Liver (tissue), 9 donors: ENCODE measurements around the gene PDLIM1. TPM values are rescaled to one million over a fixed set of nuclear protein-coding genes. Genes with fewer than 3 reads are reported as not detected.
A peak's percentile ranks its signal among the peaks of the same experiment; 100 is the strongest.

Experiments used
- DNase-seq: peaks from one replicate; pipeline ENCODE4 v3.0.0-alpha.2; 2017; ENCODE audit warnings: low spot score
- H3K27ac ChIP-seq, 2 donors: one replicate each; pipeline ENCODE4 v1.7.0; 2013; ENCODE audit warnings: inconsistent platforms in 2 of 2, low read length in 2 of 2, control low read depth in 1 of 2, low read depth in 1 of 2, mild to moderate bottlenecking in 1 of 2
- H3K27me3 ChIP-seq, 4 donors: one replicate each; pipeline versions ENCODE4 v1.6.1 to v1.7.0; 2013; ENCODE audit warnings: low read length in 3 of 4, inconsistent platforms in 1 of 4, mild to moderate bottlenecking in 1 of 4, moderate library complexity in 1 of 4; ENCODE audit not compliant: control insufficient read depth in 4 of 4, insufficient read depth in 4 of 4
- H3K36me3 ChIP-seq, 4 donors: one replicate each; pipeline versions ENCODE4 v1.6.1 to v1.7.0; 2013; ENCODE audit warnings: low read length in 3 of 4, mild to moderate bottlenecking in 3 of 4, low read depth in 1 of 4, moderate library complexity in 1 of 4; ENCODE audit not compliant: control insufficient read depth in 4 of 4, insufficient read depth in 3 of 4
- H3K4me1 ChIP-seq, 4 donors: one replicate each; pipeline versions ENCODE4 v1.6.1 to v1.7.0; 2013; ENCODE audit warnings: low read length in 3 of 4, mild to moderate bottlenecking in 3 of 4, moderate library complexity in 1 of 4; ENCODE audit not compliant: control insufficient read depth in 4 of 4, insufficient read depth in 4 of 4
- H3K4me3 ChIP-seq, 3 donors: one replicate each; pipeline versions ENCODE4 v1.6.1 to v1.7.0; 2013; ENCODE audit warnings: low read length in 3 of 3, control low read depth in 1 of 3, low read depth in 1 of 3, mild to moderate bottlenecking in 1 of 3
- H3K9ac ChIP-seq, 2 donors: one replicate each; pipeline ENCODE4 v1.7.0; 2013; ENCODE audit warnings: low read length in 2 of 2, mild to moderate bottlenecking in 2 of 2, moderate library complexity in 2 of 2, control low read depth in 1 of 2, low read depth in 1 of 2
- H3K9me3 ChIP-seq, 4 donors: one replicate each; pipeline versions ENCODE4 v1.6.1 to v1.7.0; 2013; ENCODE audit warnings: low read length in 3 of 4; ENCODE audit not compliant: control insufficient read depth in 4 of 4
- ATF3 ChIP-seq: IDR thresholded peaks from 2 replicates; pipeline ENCODE4 v1.6.1; 2016; ENCODE audit warnings: antibody characterized with exemption
- EGR1 ChIP-seq, 2 donors: IDR thresholded peaks; 2 replicates each; pipeline ENCODE4 v1.6.1; 2016 to 2018; ENCODE audit warnings: antibody characterized with exemption in 2 of 2, low read depth in 2 of 2
- FOXA1 ChIP-seq: IDR thresholded peaks from 2 replicates; pipeline ENCODE4 v1.6.1; 2016; ENCODE audit warnings: antibody characterized with exemption
- GABPA ChIP-seq, 2 donors: IDR thresholded peaks in 1 of 2; conservative IDR thresholded peaks in 1 of 2; 2 replicates each; pipeline ENCODE4 v1.6.1; 2016; ENCODE audit warnings: antibody characterized with exemption in 2 of 2, mild to moderate bottlenecking in 1 of 2, moderate library complexity in 1 of 2
- HNF4A ChIP-seq, 2 donors: conservative IDR thresholded peaks; 2 replicates each; pipeline ENCODE4 v1.6.1; 2016; ENCODE audit warnings: antibody characterized with exemption in 2 of 2, mild to moderate bottlenecking in 2 of 2
- HNF4G ChIP-seq: IDR thresholded peaks from 2 replicates; pipeline ENCODE4 v1.6.1; 2016; ENCODE audit warnings: antibody characterized with exemption
- JUND ChIP-seq, 2 donors: IDR thresholded peaks; 2 replicates each; pipeline ENCODE4 v1.6.1; 2016; ENCODE audit warnings: antibody characterized with exemption in 2 of 2
- MAX ChIP-seq: IDR thresholded peaks from 2 replicates; pipeline ENCODE4 v1.6.1; 2016; ENCODE audit warnings: antibody characterized with exemption
- NR2F2 ChIP-seq: IDR thresholded peaks from 2 replicates; pipeline ENCODE4 v1.6.1; 2016; ENCODE audit warnings: antibody characterized with exemption
- RAD21 ChIP-seq, 2 donors: IDR thresholded peaks; 2 replicates each; pipeline ENCODE4 v1.6.1; 2016; ENCODE audit warnings: antibody characterized with exemption in 2 of 2, mild to moderate bottlenecking in 2 of 2
- REST ChIP-seq: IDR thresholded peaks from 2 replicates; pipeline ENCODE4 v1.6.1; 2016; ENCODE audit warnings: antibody characterized with exemption, mild to moderate bottlenecking
- RXRA ChIP-seq, 2 donors: IDR thresholded peaks; 2 replicates each; pipeline ENCODE4 v1.6.1; 2017 to 2018; ENCODE audit warnings: antibody characterized with exemption in 2 of 2, mild to moderate bottlenecking in 1 of 2
- SP1 ChIP-seq: IDR thresholded peaks from 2 replicates; pipeline ENCODE4 v1.6.1; 2018; ENCODE audit warnings: antibody characterized with exemption, mild to moderate bottlenecking
- TAF1 ChIP-seq: conservative IDR thresholded peaks from 2 replicates; pipeline ENCODE4 v1.6.1; 2016; ENCODE audit warnings: antibody characterized with exemption, mild to moderate bottlenecking
- YY1 ChIP-seq: IDR thresholded peaks from 2 replicates; pipeline ENCODE4 v1.6.1; 2016; ENCODE audit warnings: antibody characterized with exemption, mild to moderate bottlenecking
- WGBS: extraction: QIAGEN DNeasy Blood & Tissue Kit; methylation state at CpG from one replicate; pipeline ENCODE4 v1.1.7; 2013; 5-methylcytosine and 5-hydroxymethylcytosine counted together
- polyA plus RNA-seq, 2 donors: library from polyadenylated mRNA; stranded (reverse) in 1 of 2; unstranded in 1 of 2; fragments of 200-250 nt in 1 of 2; fragments of >200 nt in 1 of 2; fragmentation: Nextera tagmentation in 1 of 2; extraction: Ambion mirVana in 1 of 2; gene quantifications; one replicate each; pipeline versions ENCODE4 v1.2.1 to v1.2.3, GENCODE V29; 2013 to 2015
- total RNA-seq, 2 donors: library from RNA; depleted of rRNA; stranded (reverse); fragments of >200 nt; gene quantifications; one replicate each; pipeline ENCODE4 v1.2.3, GENCODE V29; 2014
- donor health status: healthy.
- donor health status: healthy.
- donor health status: healthy.
- donor health status: healthy.
- donor health status: healthy.

The PDLIM1 gene
- total and polyA plus RNA-seq, 4 donors = 16.8 to 73.4 (median 44.5) TPM

GRCh38 chr10:95260909-95261552 lies 29.8 kb downstream of the PDLIM1 start:
- DNase-seq = no peak
- 88% methylated on average over 4 of the region's 4 CpGs for WGBS
- Histone ChIP-seq H3K36me3 (peaks cover 4 to 27% (median 24%) of the 10 kb centered on the region in 4 donors), H3K27ac (peak overlapping the region; percentile 69 to 86), H3K27me3 (no peaks in the 10 kb centered on the region), H3K9me3 (no peaks in the 10 kb centered on the region), H3K4me1 (peaks cover 0 to 8% (median 4%) of the 10 kb centered on the region in 4 donors), H3K4me3 (no peak overlapping the region), H3K9ac (no peak overlapping the region)
- TF ChIP-seq GABPA (IDR thresholded peaks at IDR 0.05 in 1 of 2, conservative IDR thresholded peaks at IDR 0.05 in 1 of 2) (no peak), HNF4A (conservative IDR thresholded peaks at IDR 0.05) (no peak), YY1 (no peak), RAD21 (IDR thresholded peaks at IDR 0.05) (no peak), RXRA (IDR thresholded peaks at IDR 0.05) (no peak)

GRCh38 chr10:95260397-95260881 lies 30.4 kb downstream of the PDLIM1 start:
- no peaks in the 10 kb centered on the region for H3K27me3 ChIP-seq
- no peak overlapping the region for H3K9ac ChIP-seq
- peaks cover 0 to 8% (median 4%) of the 10 kb centered on the region in 4 donors for H3K4me1 ChIP-seq
- no peaks in the 10 kb centered on the region for H3K9me3 ChIP-seq
- H3K36me3 ChIP-seq = peaks cover 4 to 27% (median 24%) of the 10 kb centered on the region in 4 donors
- 47% methylated on average over 3 of the region's 3 CpGs for WGBS
- no peak for DNase-seq
- TF ChIP-seq RXRA (IDR thresholded peaks at IDR 0.05) (peak in 1 of 2 donors; percentile 24), HNF4G (no peak), RAD21 (IDR thresholded peaks at IDR 0.05) (peak in 1 of 2 donors; percentile 25), JUND (IDR thresholded peaks at IDR 0.05) (peak; percentile 72 to 86), ATF3 (peak; percentile 48), MAX (no peak)
- H3K4me3 ChIP-seq = no peak overlapping the region
- peak overlapping the region; percentile 69 to 86 for H3K27ac ChIP-seq

GRCh38 chr10:95257849-95258248 lies 33.0 kb downstream of the PDLIM1 start:
- Histone ChIP-seq H3K27me3 (no peaks in the 10 kb centered on the region), H3K4me1 (peaks cover 0 to 8% (median 4%) of the 10 kb centered on the region in 4 donors), H3K27ac (no peak overlapping the region), H3K36me3 (peaks cover 4 to 22% (median 14%) of the 10 kb centered on the region in 4 donors), H3K9me3 (no peaks in the 10 kb centered on the region), H3K9ac (no peak overlapping the region), H3K4me3 (no peak overlapping the region)
- 96% methylated on average over 7 of the region's 7 CpGs for WGBS
- no peak for DNase-seq
- TF ChIP-seq HNF4A (conservative IDR thresholded peaks at IDR 0.05) (no peak), NR2F2 (no peak), TAF1 (no peak), REST (no peak), HNF4G (no peak), JUND (IDR thresholded peaks at IDR 0.05) (no peak), RXRA (IDR thresholded peaks at IDR 0.05) (no peak), EGR1 (IDR thresholded peaks at IDR 0.05; ENCODE audit: low read depth in 2 of 2) (no peak), SP1 (no peak), MAX (no peak), FOXA1 (no peak), ATF3 (no peak), YY1 (no peak)
